AG04450 (cell line): ENCODE measurements around the gene PRR5L. TPM values are rescaled to one million over a fixed set of nuclear protein-coding genes. Genes with fewer than 3 reads are reported as not detected.

Source experiments
- CTCF ChIA-PET: fragments of 300-600, 350-600 bp; formaldehyde crosslinking; extraction: SDS; loops from one replicate; lab custom pipeline; 2022; ENCODE audit warnings: antibody characterized with exemption, inconsistent platforms; lab: Charles Lee
- POLR2A ChIA-PET: fragments of 350-600 bp; formaldehyde crosslinking; extraction: SDS; loops from one replicate; lab custom pipeline; 2021; ENCODE audit warnings: antibody characterized with exemption, inconsistent platforms; lab: Yijun Ruan, JAX
- DNase-seq: peaks from one replicate; pipeline ENCODE4 v3.0.0-alpha.2; 2011; ENCODE audit warnings: low read depth, low spot score
- H3K27ac ChIP-seq: one replicate; pipeline ENCODE4 v1.5.1; 2012; ENCODE audit warnings: low read depth, low read length, control low read depth
- H3K27me3 ChIP-seq: one replicate; pipeline ENCODE4 v1.6.0; 2012; ENCODE audit warnings: low read length; ENCODE audit not compliant: control insufficient read depth, insufficient read depth
- H3K4me3 ChIP-seq: 2 replicates; pipeline ENCODE4 v1.5.1; 2011; ENCODE audit warnings: mild to moderate bottlenecking, low read depth, low read length, control low read depth
- H3K9me3 ChIP-seq: 2 replicates; pipeline ENCODE4 v1.5.1; 2012; ENCODE audit warnings: low read length; ENCODE audit not compliant: control insufficient read depth, insufficient read depth
- polyA plus RNA-seq: library from polyadenylated mRNA; depleted of rRNA; stranded (reverse); fragments of >200 nt; gene quantifications from 2 replicates; pipeline ENCODE4 v1.2.3, GENCODE V29; 2011
- TF ChIP-seq, protein P1 (sequence below): IDR thresholded peaks from 2 replicates; pipeline ENCODE4 v1.5.1; 2011; ENCODE audit warnings: low read depth, low read length, control low read depth, inconsistent platforms

The PRR5L gene
- polyA plus RNA-seq, 1 experiment = 3.4 TPM

- POLR2A ChIA-PET = interaction anchor here (0.6 to 0.9 kb wide), 2 partner anchors 42 to 51 kb away, joined by 3 to 5 read pairs; no protein-coding TSS in a partner anchor
- Histone ChIP-seq H3K9me3 (no peaks in the 10 kb centered on the region), H3K27ac (no peak overlapping the region), H3K4me3 (no peak overlapping the region), H3K27me3 (no peaks in the 10 kb centered on the region)
- TF ChIP-seq, protein P1, sequence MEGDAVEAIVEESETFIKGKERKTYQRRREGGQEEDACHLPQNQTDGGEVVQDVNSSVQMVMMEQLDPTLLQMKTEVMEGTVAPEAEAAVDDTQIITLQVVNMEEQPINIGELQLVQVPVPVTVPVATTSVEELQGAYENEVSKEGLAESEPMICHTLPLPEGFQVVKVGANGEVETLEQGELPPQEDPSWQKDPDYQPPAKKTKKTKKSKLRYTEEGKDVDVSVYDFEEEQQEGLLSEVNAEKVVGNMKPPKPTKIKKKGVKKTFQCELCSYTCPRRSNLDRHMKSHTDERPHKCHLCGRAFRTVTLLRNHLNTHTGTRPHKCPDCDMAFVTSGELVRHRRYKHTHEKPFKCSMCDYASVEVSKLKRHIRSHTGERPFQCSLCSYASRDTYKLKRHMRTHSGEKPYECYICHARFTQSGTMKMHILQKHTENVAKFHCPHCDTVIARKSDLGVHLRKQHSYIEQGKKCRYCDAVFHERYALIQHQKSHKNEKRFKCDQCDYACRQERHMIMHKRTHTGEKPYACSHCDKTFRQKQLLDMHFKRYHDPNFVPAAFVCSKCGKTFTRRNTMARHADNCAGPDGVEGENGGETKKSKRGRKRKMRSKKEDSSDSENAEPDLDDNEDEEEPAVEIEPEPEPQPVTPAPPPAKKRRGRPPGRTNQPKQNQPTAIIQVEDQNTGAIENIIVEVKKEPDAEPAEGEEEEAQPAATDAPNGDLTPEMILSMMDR = no peak
- CTCF ChIA-PET = interaction anchor here (1.5 kb wide), 1 partner anchor 52 kb away, joined by 5 read pairs; no protein-coding TSS in a partner anchor
- DNase-seq = no peak
Observed at GRCh38 chr11:36427079-36427478, 131.0 kb downstream of the PRR5L start.

DNA sequence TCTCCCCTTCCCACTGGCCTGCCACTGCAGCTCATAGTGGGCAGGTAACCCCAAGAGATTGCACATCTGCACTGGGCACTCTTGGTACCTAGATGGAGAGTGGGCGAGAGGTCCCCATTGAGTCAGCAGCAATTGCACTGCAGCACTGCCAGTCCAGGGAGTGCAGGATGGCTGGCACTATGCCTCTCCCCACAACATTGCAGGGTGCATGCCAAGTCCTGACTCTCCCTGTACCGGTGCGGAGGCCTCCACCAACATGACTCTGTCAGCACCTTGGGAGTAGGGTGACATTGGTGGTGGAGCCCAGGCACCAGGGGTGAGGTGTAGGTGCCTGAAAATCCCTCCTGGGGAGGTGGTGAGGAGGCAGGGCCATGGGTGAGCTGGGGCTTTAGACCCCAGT lies 131.8 kb downstream of the PRR5L start:
- POLR2A ChIA-PET = no interaction called here
- H3K27me3 ChIP-seq = no peaks in the 10 kb centered on the region
- H3K9me3 ChIP-seq = no peaks in the 10 kb centered on the region
- H3K27ac ChIP-seq = no peak overlapping the region
- TF ChIP-seq, protein P1 = no peak
- H3K4me3 ChIP-seq = no peak overlapping the region
- DNase-seq = no peak
- CTCF ChIA-PET = no interaction called here

- POLR2A ChIA-PET = interaction anchor here (0.7 to 1.9 kb wide), 7 partner anchors 10 to 1013 kb away, joined by 3 to 11 read pairs (median 6); no protein-coding TSS in a partner anchor
Observed at GRCh38 chr11:36431429-36432092, 135.5 kb downstream of the PRR5L start.

DNA sequence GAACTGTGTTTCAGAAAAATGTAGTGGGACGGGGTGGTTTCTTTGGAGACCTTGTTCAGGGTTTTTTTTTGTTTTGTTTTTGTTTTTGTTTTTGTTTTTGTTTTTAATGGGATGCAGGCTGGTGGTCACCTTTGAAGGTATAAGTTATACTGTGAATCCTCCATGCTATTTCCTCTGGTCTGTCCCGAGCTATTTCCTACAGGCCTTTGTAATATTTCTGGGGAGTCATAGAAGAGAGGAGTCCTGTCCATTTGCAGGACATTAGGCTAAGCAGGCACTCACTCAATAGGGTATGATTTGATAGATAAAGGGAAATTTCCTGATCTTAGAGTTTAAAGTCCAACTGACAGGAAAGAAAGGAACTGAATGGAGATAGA lies 136.0 kb downstream of the PRR5L start:
- no peaks in the 10 kb centered on the region for H3K27me3 ChIP-seq
- H3K4me3 ChIP-seq = no peak overlapping the region
- TF ChIP-seq, protein P1 = no peak
- H3K27ac ChIP-seq = peak overlapping the region; percentile 42
- ChIA-PET CTCF (interaction anchor here (0.5 to 1.3 kb wide), 6 partner anchors 17 to 61 kb away, joined by 3 to 5 read pairs (median 3); no protein-coding TSS in a partner anchor), POLR2A (interaction anchor here (0.6 to 1.9 kb wide), 8 partner anchors 11 to 1013 kb away, joined by 3 to 11 read pairs (median 6); no protein-coding TSS in a partner anchor)
- H3K9me3 ChIP-seq = no peaks in the 10 kb centered on the region
- no peak for DNase-seq

More at GRCh38 chr11:36431429-36432092, 135.5 kb downstream of the PRR5L start:
- peak overlapping the region; percentile 88 for H3K27ac ChIP-seq
- peak overlapping the region; percentile 39 for H3K4me3 ChIP-seq
- TF ChIP-seq, protein P1 = peak; percentile 29
- peak; percentile 95 for DNase-seq
- no peaks in the 10 kb centered on the region for H3K27me3 ChIP-seq
- H3K9me3 ChIP-seq = no peaks in the 10 kb centered on the region
- CTCF ChIA-PET = interaction anchor here (0.5 to 1.3 kb wide), 7 partner anchors 18 to 61 kb away, joined by 3 to 5 read pairs (median 3); no protein-coding TSS in a partner anchor

- no peak overlapping the region for H3K27ac ChIP-seq
- TF ChIP-seq, protein P1 = no peak
- CTCF ChIA-PET = interaction anchor here (0.7 to 1.7 kb wide), 3 partner anchors 20 to 61 kb away, joined by 3 to 5 read pairs (median 4); no protein-coding TSS in a partner anchor
Observed at GRCh38 chr11:36432738-36433137, 136.7 kb downstream of the PRR5L start.

More at GRCh38 chr11:36432738-36433137, 136.7 kb downstream of the PRR5L start:
- no peaks in the 10 kb centered on the region for H3K9me3 ChIP-seq
- POLR2A ChIA-PET = interaction anchor here (0.6 kb wide), 1 partner anchor 901 kb away, joined by 3 read pairs; no protein-coding TSS in a partner anchor
- H3K27me3 ChIP-seq = no peaks in the 10 kb centered on the region
- DNase-seq = no peak
- H3K4me3 ChIP-seq = no peak overlapping the region
